ENCODE results near the gene SAMD14.

The SAMD14 gene

DNA sequence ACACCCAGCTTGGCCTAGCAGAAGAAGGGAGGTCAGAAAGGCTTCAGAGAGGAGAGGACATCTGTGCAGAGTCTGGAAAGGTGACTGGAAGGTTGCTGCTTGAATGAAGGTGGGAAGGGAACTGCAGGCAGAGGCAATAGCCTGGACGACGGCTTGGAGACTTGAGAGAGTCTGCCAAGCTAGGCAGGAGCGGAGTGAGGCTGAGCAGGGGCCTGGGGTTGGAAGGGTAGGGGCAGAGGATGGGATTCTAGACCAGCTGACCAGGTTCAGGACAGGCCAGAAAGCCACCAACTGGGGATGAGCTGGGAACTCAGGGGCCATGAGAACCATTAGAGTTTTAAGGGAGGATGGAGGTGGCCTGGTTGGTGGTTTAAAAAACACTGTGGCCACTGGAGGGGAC lies 35.5 kb upstream of the SAMD14 start:
- DNase-seq = no peak

DNA sequence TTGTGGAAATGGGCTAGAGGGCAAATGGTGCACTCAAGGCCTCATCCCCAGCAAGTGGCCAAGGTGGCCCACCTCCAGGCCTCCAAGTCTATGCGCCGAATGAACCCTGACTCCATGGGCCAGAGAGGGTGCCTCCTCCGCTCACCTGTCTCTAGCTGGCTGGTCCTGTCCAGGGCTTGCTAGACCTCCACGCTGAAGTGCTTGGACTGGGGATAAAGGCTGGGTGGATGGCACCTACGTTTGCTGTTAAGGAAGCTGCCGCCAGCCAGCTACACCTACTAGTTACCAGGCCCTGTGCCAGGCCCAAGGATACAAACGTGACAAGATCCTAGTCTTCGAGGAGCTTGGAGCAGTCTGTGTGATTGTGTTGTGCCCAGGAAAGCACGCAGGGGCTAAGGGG lies 35.1 kb upstream of the SAMD14 start:
- DNase-seq = peak in 1 of 58 donors; percentile 10

DNA sequence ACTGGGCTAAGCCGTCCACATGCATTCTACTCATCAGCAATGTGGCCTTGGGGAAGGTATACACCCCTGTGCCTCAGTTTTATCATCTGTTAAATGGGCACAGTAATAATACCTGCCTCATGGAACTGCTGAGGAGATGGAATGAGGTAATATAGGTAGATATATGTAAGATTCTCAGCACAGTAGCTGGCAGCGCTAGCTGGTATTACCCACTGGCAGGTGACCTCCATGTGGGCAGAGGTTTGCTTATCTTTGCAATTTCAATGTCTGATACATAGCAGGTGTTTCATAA lies 34.7 kb upstream of the SAMD14 start:
- DNase-seq = no peak

DNA sequence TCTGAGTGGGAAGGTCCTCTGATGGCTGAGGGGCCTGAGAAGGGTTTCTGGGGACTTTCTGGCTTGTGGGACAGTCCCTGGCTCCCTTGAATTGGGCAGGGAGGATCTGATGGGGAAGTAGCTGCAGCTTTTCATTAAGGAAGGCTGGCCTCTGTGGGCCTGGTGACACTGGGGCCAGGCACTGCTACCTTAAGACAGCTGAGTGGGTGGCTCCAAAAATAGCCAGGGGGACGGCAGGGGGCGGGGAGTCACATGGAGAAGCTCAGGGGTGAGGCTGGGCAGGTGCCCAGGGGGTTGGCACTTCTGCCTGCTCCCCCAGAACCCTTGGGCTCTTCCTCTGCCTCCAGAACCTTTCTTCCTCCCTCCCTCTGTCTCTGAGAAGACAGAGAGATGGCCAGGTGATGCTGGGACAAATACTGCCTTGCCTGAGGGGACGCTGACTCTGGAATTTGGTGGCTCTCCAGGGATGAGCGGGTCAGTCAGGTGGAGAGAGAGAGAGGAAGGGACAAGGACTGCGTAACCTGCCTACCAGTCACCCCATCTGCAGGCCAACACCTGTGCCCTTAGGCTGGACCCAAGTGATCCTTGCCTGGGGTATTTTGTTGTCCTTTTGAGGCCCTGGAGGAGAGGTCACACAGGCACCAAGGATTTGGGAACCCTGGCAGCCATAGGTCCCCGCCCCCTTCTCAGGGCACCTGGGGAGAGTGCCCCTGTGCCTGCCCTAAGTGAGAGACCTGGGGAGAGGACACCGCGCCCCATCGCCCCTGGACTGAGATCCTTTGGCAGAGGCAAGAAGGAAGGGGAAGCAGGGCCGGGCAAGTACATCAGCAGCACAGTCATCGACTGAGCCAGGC lies 34.1 kb upstream of the SAMD14 start:
- no peak for DNase-seq

DNA sequence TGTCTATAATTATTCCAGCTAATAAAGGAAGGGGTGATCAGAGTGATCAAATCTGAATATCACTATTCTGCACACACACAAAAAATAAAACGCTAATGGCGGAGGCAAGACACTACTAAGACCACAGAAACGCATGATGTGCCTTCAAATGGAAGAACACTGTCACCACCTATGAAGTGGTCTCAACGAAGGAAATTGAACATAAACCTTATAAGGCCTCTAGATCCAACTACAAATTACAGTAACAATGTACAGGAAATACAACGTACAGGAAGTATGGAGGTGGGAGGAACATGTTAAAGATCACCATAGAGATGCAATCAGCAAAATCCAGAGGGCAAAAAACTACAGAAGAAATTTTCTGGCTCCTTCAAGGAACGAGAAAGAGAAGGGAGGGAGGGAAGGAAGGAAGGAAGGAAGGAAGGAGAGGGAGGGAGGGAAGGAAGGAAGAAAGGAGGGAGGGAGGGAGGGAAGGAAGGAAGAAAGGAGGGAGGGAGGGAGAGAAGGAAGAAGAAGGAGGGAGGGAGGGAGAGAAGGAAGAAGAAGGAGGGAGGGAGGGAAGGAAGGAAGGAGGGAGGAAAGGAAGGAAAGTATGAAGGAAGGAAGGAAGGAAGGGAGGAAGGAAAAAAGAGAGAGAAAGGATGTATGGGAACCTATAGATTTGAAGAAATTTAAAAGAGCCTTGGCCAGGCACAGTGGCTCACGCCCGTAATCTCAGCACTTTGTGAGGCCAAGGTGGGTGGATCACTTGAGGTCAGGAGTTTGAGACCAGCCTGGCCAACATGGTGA lies 32.7 kb upstream of the SAMD14 start:
- DNase-seq = no peak

DNA sequence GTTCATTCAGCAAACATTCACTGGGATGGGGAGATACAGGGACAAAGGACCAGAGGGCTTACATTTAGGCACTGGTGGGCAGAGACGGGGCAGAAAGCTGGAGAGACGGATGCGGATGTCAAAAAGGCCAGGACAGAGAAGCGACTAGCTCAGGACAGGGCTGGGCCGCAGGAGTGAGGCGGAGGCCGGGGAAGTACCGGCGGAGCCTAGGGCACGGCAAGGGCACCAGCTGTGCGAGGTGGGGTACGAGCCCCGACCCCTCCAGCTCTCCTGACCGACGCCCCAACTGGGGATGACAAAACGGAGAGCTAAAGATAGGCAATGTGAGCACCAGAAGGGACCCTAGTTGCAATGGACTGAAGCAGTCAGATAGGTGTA lies 31.9 kb upstream of the SAMD14 start:
- no peak for DNase-seq

DNA sequence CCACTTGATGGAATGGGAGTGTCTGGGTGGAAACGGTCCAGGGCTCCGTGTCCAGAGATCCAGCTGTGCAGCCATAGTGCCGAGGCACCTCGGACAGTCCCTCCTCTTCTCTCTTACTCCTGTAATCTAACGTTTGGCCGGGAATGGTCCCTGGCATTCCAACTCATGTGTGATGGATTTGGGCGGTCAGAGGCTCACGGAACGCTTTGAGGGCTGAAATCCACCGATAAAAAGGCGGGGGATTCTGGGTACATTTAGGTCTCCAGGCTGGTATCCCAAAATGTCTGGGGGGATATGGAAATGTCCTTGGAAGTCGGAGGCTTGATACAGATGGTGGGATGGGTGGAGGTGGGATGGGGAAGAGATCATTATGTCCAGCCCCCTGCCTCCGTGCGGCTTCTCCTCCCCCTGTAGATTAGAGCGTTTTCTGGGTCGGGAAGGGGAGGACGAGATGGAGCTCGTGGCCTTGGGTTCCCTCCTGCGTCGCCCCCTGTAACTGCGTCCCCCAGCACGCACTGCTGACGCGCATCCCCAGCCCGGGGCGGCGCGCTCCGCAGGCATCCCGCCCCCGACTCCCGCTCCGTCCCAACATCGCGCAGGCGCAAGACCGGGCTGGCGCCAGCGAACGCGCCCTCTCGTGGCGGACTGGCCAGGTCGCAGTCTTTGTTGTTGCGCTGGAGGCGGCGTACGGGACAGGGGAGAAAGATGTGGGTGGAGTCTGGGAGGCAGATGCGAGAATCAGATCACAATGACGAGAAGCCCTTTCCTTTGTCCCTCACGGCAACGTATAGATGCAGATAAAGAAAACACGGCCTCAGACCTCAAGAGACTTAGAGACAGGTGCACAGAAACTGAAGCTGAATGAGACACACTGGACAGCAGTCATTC lies 31.3 kb upstream of the SAMD14 start:
- DNase-seq = peak in 57 of 58 donors; percentile 68 to 93 (median 86)

DNA sequence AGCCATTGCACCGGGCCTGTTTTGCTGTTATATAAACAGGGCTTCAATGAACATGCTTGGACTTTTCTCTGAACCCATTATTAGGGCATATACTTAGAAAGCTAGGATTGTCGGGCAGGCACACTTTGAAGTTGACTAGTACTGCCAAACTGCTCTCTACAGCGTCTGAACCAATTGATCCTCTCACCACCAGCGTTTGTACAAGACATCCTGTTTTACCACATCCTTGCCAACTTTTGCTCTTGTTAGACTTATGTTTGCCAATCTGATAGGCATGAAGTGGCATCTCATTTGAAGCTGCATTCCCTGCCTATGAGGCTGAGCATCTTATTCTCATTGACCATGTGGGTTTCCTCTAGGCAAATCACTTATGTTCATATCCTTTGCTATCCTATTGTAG lies 27.9 kb upstream of the SAMD14 start:
- no peak for DNase-seq

DNA sequence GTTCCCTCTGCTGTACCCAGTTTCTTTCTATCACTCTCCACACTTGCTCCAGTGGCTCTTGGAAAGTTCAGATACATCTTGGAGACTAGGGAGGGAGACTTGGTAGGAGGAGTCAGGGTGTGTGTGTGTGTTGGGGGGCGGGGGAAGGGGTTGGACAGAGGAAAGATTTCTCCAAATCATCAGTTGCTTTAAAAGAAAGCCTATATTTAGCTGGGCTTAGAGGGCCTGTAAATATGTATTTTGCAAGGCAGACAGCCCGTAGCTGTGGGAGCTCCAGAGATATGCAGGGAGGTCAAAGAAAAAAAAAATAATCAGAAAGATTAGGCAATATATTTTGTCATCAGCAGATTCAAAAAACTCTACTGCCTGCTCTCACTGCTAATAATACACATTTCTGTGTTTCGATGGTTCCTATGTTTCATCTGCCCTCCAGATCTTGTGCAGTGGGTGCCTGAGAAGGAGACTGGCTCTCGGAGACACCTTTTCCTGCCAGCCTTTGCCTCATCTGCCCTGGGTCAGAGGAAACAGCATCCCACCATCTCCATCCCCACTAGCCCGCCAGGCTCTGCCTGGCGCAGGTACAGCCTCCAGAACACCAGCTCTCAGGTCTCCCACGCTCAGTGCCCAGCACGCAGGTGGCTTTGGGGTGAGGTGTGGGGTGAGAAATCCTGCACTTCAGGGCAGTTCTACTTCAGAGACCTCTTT lies 25.3 kb upstream of the SAMD14 start:
- no peak for DNase-seq

DNA sequence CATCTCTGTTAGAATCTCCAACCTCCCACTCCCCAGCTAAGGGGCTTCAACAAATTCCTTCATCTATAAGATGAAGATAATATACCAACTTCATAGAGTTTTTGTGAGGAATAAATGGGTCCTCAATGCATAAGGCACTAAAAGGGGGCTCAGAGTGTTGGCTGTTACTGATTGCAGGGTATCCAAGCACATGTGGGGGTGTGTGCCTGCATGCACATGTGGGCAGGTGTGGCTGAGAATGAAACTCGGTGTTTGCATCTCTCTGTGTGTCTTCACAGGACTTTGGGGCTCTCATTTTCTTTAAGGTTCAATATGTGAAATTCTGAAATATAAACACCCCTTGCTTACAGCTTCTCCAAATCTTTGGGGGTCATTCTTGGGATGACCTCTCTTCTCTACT lies 24.6 kb upstream of the SAMD14 start:
- DNase-seq = no peak

DNA sequence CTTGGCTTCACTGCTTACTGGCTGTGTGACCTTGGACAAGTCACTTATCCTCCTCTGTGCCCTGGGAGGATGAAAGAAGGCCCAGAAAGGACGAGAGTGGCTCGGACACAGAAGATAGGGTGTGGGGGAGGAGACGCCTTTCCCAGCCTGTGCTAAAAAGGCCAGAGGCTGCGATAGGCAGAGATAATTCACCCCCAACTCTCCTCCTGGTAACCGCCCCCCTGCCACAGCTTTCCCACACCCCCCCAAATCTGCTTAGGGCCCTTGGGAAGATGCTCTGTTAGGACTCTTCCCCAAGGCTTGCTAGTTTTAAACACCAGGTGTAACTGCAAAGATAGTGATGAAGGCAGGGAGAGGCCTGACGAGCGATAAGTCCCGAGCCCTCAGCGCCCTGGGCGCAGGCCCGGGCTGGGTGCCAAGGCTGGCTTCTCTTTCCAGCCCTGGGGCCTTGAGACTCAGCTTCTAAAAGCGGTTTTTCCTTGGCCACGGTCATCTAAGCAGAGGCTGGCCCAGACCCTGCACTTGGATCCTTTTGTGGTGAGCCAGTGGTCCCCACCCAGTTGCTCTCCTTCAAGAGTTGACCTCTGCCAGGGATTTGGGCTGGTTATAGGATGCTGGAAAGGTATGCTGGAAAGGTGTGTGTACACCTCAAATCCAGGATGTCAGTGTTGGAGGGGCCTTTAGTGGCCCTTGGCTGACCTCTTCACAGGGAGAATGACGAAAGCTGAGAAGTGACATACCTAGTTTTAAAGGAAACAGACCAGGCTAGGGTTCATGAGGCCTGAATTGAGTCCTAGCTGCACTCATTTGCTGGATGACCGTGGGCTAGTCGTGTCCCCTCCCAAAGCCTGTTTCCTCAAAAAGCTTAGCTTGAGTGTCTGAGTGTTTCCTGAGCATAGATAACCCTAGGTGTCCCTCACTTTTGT lies 24.0 kb upstream of the SAMD14 start:
- peak in 4 of 58 donors; percentile 17 to 30 (median 25) for DNase-seq

DNA sequence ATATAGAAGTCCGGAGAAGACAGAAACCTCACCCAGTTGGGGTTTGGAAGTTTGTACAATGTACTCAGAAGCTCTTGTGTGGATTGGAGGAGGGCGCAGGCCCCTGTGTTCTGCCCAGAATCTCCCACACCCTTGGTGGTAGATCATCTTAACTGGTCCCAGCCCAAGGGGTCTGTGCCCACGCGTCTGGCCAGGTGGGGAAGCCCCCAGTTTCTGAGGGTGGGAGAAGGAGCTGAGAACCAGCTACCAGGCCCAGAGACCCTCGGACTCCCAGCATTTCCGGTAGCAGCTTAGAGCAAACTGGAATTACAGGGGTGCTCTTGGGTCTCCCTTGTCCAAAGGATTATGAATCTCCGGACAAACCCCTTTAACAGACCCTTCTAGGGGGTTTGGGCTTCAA lies 22.8 kb upstream of the SAMD14 start:
- DNase-seq = no peak

DNA sequence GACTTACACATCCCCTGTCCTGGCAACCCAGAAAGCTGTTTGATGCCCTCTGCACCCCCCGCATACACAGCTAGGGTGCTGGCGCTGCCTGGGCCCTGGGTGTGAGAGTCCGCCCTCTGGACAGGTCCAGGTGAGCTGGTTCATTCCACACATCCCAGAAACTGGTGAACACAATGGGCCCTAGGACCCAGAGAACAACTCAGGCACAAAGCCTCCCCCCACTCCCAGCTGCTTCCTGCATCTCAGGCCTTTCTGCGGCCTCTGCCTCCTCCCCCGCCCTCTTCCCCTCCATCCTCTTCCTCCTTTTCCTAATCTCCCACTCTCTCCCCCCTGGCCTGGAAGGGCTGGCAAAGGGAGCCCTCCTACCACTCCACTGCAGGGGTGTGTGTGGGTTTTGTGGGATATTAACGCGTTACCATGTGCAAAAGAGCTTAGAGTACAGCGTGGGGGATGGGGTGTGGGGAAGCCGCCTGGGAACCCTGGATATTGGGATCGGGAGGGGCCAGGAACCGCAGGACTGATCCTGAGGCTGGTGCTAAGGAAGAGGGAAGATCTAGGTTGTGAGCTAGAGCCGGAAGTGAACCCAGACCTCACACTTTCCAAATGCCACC lies 22.1 kb upstream of the SAMD14 start:
- peak; percentile 34 to 92 (median 84) for DNase-seq

DNA sequence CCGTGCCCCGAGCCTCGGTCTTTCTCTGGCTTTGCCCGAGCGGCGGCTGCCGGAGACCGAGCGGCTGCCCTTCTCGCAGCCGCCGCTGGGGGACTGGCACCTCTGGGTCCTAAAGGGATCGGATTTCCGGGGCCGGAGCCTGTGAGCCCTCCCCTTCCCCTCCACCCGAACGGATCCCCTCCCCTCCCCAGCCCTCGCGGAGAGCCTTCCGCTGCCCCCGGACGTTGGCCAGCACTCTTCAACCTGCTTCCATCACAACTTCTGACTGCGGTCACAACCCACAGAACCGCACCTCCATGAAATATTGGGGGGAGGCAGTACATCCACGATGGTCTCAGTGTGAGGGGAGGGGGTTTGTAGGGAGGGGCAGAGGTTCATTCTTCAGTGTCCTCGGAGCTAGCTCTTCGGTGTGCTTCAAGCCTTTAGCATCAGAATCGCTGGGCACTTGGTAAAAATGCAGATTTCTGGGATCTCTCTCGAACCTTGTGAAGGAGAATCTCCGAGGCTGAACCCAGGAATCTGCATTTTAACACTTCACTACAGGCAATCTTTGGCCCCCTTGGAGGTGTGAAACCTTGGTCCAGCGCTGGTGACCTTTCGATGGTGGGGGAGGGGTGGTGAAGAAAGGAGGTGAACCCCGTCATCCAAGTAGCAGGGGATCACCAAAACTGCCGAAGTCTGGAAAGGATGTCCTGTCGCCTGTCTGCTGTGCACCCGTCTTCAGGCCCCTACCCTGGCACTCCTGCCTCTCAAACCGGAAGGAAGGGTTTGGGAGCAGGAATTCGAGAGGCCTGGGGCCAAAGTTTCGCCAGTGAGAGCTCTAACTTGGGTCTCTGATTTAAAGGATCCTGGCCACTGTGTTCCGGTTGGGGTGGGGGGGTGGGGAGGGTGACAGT lies 21.3 kb upstream of the SAMD14 start:
- peak; percentile 32 to 93 (median 84) for DNase-seq

DNA sequence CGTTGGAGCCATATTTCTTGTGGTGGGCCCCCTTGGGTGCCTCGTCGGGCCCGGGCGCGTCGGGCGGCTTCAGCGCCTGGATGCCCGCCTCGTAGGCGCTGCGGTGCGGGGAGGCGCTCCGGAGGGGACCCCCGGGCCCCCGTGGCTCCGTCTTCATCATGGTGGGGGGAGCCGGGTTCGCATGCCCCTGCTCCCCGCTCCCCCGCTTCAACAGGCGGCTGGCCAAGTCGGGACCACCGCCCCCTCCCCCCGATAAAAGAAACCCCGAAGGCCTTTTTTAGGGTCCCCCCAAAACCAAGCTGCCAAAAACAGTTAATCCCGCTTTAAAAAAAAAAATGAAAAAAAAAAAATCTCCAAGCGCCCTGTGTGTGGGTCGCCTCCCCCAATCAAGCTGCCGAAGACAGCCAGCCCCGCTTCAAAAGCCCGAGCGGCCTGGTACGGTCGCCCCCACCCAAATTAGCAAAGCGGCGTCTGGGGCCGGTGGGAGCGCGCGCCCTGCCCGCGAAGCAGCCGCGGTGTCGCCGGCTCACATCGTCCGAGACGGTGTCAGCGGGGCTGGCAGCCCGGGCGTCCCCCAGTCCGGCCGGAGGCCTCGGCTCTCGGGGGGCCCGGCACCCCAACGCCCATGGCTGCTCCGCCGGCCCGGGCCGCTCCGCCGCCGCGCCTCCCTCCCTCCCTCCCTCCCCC lies 20.5 kb upstream of the SAMD14 start, which contains the start of gene PPP1R9B:
Gene PPP1R9B, minus strand, starts transcription at position 324 of the 687 bp plus-strand sequence. Its CDS starts 164 bp downstream, at position 160.
- DNase-seq = peak in 1 of 58 donors; percentile 54

DNA sequence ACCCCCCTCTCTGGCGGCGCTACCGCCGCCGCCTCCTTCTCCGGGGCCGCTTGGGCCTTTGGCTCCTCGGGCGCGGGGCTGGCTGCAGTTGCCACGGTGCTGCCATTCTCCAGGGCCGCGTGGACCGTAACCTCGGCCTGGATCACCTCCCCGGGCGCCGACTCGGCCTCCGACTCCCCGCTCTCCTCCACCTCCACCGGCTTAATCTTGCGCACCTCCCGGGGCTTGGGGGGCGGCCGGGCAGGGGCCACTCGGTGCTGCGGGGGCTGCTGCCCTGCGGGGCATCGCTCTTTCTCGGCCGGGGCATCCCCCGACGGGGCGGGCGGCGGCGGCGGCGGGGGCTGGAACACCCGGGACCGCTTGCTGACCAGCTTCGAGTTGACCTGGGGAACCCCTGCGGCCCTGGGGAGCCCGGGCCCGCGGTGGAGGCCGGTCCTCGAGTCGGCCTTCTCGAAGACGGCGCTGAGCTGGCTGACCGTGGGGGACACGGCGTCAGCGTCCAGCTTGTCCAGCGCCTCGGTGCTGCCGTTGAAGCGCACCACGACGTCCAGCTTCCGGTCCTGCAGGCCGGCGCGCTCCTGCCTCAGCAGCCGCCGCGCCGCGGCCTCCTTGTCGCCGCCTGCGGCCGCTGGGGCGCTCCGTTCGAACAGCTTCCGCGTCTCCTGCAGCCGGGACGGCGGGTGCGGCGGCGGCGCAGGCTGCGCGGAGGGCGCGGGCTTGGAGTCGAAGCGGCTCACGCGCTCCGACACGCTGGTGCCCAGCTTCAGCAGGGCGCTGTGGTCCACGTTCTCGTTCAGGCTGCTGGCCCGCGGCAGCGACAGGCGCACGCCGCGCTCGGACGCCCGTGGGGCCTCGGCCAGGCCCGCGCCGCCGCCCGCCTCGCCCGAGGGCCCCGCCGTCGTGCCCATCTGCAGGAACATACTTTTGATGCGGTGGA lies 19.7 kb upstream of the SAMD14 start:
- DNase-seq = peak in 20 of 58 donors; percentile 7 to 54 (median 28)

DNA sequence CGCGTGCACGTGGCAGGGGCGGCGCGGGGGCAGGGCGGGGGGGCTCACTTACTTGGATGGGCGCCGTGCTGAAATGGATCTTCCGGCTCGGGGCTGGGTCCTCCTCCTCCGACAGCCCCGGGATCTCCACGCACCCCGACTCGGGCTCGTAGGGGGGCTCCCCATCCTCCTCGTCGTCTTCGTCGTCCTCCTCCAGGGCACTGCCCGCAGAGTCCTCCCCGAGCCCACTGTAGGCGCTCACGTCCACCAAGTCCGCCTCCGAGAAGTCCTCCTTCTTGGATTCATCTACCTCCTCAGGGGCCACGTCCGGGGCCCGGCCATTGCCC lies 19.1 kb upstream of the SAMD14 start:
- peak in 14 of 58 donors; percentile 26 to 67 (median 40) for DNase-seq
